GM23338 (cell line): ENCODE results near the gene IZUMO1.

Experiments
- TF ChIP-seq, protein P1 (sequence below), 2 experiments: fragments of 200-600 bp in 1 of 2; sonication (generic) in 1 of 2; conservative IDR thresholded peaks; 2 replicates each; pipeline versions ENCODE4 v1.5.1 to v1.6.1; 2016 to 2017; ENCODE audit warnings: antibody characterized with exemption in 2 of 2, low read depth in 2 of 2, mild to moderate bottlenecking in 2 of 2, moderate library complexity in 1 of 2
- TF ChIP-seq, protein P2 (sequence below): IDR thresholded peaks from one replicate; pipeline ENCODE4 v1.6.1; 2018; ENCODE audit warnings: antibody characterized with exemption; ENCODE audit not compliant: unreplicated experiment

DNA sequence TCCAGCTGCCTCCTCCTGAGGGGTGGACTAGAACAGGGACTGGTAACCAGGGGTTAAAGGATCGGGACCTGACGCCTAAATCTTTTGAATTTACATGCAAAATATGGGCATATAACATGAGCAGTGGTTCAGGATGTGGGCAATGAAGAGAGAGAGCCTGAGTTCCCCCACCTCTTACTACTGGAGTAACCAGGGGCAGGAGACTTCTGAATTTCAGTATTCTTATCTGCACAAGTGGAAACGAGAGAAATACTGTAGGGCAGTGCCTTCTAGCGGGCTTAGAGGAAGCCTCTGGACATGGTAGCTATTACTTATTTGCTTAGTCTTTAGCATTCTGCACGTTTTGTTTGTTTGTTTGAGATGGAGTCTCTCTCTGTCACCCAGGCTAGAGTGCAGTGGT, 37.8 kb upstream of the IZUMO1 start:
- TF ChIP-seq, protein P1, sequence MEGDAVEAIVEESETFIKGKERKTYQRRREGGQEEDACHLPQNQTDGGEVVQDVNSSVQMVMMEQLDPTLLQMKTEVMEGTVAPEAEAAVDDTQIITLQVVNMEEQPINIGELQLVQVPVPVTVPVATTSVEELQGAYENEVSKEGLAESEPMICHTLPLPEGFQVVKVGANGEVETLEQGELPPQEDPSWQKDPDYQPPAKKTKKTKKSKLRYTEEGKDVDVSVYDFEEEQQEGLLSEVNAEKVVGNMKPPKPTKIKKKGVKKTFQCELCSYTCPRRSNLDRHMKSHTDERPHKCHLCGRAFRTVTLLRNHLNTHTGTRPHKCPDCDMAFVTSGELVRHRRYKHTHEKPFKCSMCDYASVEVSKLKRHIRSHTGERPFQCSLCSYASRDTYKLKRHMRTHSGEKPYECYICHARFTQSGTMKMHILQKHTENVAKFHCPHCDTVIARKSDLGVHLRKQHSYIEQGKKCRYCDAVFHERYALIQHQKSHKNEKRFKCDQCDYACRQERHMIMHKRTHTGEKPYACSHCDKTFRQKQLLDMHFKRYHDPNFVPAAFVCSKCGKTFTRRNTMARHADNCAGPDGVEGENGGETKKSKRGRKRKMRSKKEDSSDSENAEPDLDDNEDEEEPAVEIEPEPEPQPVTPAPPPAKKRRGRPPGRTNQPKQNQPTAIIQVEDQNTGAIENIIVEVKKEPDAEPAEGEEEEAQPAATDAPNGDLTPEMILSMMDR (conservative IDR thresholded peaks at IDR 0.05; ENCODE audit: low read depth in 2 of 2): peak in 1 of 2 experiments; percentile 44; a peak in 2 of 4 replicates
- TF ChIP-seq, protein P2, sequence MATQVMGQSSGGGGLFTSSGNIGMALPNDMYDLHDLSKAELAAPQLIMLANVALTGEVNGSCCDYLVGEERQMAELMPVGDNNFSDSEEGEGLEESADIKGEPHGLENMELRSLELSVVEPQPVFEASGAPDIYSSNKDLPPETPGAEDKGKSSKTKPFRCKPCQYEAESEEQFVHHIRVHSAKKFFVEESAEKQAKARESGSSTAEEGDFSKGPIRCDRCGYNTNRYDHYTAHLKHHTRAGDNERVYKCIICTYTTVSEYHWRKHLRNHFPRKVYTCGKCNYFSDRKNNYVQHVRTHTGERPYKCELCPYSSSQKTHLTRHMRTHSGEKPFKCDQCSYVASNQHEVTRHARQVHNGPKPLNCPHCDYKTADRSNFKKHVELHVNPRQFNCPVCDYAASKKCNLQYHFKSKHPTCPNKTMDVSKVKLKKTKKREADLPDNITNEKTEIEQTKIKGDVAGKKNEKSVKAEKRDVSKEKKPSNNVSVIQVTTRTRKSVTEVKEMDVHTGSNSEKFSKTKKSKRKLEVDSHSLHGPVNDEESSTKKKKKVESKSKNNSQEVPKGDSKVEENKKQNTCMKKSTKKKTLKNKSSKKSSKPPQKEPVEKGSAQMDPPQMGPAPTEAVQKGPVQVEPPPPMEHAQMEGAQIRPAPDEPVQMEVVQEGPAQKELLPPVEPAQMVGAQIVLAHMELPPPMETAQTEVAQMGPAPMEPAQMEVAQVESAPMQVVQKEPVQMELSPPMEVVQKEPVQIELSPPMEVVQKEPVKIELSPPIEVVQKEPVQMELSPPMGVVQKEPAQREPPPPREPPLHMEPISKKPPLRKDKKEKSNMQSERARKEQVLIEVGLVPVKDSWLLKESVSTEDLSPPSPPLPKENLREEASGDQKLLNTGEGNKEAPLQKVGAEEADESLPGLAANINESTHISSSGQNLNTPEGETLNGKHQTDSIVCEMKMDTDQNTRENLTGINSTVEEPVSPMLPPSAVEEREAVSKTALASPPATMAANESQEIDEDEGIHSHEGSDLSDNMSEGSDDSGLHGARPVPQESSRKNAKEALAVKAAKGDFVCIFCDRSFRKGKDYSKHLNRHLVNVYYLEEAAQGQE: no peak
